ENCODE data around the gene STPG2.

The STPG2 gene

DNA sequence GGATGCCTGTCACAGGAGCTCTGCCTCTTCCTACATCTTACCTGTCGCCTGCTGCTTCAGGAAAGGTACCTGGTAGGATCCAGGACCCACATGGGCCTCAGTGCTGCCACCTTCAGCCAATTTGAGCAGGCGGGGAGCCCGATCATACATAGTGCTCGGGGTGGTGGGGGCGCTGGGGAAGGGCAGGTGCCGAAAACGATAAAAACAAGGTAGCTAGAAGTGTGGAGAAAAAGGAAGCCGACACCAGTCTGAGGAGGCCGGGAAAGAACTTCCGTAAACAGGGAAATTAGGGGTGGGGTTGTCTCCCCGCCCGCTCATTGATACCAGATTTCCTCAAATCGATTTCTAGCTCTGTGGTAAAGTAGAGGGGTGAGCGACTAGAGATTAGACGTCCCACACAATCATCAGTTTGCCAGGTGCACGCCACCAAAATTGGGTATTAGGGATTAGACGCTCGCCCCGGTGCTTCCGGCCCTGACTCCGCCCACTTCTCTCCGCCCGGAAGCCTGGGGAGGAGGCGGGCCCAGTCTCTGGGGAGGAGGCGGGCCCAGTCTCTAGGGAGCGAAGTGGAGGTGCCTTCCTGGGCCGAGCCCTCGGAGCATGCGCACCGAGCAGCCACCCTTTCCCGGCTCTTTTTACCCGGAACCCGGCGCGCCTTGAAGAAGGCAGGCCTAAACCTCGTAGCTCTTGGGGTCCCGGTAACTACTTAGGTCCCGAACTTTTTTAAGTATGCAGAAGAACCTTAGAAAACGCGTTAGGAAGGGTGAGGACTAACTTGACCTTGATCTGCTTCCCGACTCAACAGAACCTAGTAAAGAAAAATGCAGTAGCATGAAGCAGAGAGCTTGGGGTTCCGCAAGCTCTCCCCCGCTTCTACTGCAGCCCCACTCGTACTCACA lies at the start of gene STPG2:
TSS of gene STPG2 (minus strand) at position 476 of the 899 bp plus-strand sequence.
- peak; percentile 98 for DNase-seq (ENCODE audit: low spot score)

DNA sequence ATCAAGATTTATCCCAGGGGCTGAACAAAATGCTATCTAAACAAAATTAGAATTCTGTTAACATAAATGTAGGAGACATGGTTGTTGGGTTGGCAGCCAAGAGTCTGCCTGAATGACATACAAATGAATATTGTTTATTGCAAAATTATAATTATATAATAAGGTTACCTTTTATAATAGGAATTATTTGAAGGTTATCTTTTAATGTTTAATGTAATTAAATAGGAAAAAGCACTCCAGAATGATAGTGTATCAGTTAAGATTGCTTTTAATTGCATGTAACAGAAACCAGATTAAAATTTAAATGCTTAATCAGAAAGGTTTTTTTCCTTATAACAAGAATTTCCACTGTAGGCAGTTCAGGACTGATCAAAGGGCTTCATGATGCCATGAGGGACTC lies 42.0 kb upstream of the STPG2 start:
- no peak for DNase-seq (ENCODE audit: low spot score)

DNA sequence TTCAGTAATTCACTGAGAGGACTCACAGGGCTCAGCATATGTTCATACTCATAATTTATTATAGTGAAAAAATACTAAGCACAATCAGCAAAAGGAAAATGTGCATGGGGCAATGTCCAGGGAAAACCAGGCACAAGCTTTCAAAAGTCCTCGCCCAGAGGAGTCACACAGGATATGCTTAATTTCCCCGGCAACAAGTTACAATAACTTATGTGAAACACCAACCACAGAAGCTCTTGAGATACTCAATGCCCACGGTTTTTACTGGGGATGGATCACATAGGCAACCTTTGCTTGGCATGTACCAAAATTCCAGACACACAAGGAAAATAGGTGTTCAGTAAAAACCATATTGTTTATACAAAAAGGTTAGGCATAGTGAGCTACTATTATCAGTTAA lies 38.5 kb upstream of the STPG2 start:
- DNase-seq (ENCODE audit: low spot score), result peak; percentile 48

DNA sequence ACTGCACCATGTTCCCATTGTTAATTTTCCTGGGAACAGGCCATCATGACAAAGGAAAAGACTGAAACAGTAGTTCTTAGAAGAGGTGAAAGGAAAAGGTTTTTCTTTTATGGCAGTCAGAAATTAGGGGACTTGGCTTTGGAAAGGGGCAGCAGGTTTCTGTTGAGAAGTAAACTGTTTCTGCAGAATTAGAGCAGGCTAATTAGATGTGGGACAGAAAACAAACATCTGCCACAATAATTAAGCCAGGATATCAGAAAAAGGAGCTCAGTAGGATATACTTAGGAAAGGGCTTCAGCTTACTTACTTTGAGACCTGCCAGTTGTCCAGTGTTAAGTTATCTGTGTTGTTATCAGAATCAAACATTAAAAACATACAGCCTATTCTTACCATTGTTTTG lies 36.7 kb upstream of the STPG2 start:
- no peak for DNase-seq (ENCODE audit: low spot score)

DNA sequence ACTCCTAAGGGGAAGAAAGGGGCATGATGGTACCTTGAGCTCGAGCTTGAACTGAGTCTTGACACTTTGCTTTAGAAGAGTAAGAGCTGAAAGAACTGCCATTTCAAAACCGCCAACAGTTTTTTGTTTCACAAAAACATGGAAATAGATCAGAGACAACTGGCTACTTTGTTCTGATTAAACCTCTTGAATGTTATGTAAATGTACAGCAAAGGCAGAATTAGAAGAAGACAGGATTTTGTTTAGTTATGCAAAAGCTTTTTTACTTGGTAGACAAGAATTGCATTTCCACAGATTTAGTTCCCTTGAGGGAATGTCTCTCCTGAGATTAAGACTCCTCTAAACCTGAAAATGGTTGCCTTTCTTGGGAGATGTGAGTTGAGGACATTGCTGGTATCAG lies 33.3 kb upstream of the STPG2 start:
- no peak for DNase-seq (ENCODE audit: low spot score)

DNA sequence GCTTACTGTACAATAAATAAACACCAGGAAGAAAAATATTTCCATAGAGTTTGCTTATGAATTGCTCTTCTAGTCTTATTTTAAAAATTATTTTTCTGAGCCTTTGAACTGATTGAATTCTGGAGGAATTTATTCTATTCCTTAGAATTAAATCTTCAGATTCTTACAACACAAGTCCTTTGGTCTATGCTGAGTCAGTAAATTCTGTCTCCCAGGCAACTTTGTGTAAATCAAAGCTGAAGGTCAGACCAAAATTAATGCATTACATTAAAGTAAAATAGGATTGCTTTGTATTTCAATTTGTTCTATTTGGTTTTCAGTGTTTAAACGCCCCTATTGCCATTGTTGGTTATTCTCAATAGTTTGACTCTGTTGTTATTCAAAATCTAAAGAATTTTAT lies 26.8 kb upstream of the STPG2 start:
- DNase-seq (ENCODE audit: low spot score), result no peak

DNA sequence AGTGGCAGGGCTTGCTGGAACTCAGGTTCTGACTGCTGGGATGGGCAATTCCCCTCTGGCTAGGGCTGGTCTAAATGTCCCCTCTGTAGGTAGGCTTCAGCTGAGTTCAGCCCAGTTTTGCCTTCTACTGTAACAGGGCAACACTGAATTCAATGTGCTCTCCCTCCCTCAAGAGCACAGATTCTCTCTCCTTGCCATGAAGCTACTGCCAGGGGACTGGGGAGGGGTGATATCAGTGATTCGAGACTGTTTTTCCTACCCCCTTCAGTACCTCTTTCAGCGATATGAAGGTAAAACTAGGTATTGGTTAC lies 23.4 kb upstream of the STPG2 start:
- DNase-seq (ENCODE audit: low spot score), result no peak

DNA sequence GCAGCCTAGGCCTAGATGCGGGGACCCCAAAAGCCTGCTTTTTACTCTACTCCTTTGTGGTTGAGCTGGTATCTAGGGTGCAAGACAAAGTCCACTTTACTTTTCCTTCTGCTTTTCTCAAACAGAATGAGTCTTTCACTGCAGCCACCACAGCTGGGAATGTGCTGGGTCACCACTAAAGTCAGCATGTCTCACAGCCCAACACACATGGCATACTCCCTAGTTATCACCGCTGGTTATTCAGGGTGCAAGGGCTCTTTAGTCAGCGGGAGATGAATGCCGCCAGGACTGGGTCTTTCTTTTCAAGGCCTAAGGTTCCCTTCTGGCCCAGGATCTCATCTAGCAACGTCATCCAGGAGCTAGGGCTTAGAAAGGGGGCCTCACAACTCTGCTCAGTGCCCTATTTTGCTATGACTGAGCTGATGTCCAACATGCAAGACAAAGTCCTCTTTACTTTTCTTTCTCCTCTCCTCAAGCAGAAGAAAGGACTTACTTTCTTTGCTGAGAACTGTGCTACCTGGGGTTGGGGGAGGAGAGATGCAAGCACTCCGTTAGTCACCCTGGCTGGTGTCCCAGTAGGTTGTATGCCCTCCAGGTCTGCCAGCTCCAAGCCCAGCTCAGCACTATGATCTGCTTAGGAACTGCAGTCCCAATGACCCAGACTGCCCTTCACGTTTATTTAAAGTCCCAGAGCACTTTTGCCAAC lies 22.9 kb upstream of the STPG2 start:
- DNase-seq (ENCODE audit: low spot score), result no peak

DNA sequence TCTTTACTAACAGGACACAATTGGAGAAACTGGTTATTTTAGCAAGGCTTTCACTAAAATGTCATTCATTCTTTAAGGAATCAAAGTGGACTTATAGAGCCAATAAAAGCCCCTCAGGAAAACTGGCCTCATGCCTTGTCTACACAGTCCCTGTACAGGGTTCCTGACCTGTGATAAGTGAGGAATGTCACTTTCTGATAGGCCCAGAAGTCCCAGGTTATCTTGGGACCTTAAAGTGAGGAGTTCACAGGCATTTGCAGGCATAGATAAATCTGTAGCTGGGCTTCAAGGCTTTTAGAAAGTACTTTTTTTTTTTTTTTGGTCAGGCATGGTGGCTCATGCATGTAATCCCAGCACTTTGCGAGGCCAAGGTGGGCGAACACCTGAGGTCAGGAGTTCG lies 19.4 kb upstream of the STPG2 start:
- DNase-seq (ENCODE audit: low spot score), result no peak

DNA sequence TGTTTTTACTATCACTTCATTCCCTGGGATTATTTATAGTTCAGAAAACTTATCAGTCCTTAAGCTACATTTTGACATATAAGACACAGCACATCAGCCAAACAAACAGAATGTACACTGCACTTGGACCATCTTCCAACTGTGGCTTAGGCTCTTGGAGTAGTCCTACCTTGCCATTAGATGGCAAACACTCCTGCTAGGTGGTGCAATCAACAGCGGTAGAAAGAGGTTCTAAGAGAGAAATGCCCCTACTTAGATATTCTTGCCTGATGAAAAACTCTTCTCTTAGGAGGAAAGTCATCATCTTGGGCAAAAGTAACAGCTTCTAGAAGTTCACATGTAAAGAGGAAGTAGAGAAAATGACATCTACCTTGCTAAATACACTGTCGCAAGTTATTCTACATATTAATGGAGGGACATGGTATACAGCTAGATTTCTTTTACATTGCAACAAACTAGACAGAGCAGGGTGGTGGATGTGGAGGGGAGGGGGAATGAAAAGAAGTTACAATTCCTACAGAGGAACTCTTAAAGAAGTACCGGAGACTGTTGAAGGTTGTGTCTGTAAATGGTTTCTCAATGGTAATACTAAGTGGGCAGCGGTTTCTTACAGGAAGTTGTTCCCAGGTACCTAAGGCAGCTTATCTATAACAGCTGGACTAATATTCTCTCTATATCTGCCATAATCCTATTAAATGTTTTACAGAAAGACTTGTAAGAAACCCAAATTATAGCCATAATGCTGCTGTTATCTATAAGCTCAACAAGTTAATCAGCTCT lies 8.1 kb upstream of the STPG2 start:
- peak; percentile 24 for DNase-seq (ENCODE audit: low spot score)

DNA sequence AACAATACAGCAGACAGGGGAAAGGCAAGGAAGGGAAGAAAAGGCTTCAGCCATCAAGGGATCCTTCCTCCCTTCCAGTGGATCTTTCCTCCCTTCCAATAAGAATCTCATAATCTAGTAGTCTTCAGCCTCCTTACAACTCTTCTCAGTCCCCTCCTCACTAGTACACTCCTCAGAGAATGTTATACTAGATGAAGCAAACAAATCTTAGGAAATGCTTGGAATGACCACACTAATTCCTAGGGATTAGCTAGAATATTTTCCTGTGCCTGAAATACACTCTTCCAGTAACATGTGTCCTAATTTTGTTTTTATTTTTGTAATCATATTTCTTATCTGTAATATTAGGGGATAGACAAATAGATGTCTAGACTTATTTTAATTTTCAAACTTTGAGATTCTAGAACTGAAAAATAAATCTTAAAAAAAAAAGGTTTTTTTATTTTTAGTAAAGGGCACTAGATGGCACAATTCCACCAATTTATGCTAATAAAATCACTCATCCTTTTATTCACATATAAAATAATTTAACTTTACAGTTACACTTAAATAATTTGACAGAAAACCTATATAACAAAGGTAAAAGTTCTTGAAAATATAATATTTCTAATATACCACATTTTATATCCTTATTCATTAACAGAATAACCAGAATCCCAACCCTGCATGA lies 7.0 kb upstream of the STPG2 start:
- DNase-seq (ENCODE audit: low spot score), result no peak

DNA sequence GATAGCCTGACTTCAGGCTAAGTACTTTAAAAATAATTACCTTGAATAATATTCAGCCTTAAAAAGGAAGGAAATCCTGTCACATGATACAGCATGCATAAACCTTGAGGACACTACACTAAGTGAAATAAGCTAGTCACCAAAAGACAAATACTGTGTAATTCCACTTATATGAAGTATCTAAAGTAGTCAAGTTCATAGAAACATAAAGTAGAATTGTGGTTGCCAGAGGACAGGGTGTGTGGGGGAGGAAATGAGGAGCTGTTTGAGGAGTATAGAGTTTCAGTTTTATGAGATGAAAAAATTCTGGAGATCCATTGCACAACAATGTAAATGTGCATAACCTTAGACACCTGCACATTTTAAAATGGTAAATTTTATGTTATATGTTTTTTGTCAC lies 5.6 kb upstream of the STPG2 start:
- DNase-seq (ENCODE audit: low spot score), result no peak

DNA sequence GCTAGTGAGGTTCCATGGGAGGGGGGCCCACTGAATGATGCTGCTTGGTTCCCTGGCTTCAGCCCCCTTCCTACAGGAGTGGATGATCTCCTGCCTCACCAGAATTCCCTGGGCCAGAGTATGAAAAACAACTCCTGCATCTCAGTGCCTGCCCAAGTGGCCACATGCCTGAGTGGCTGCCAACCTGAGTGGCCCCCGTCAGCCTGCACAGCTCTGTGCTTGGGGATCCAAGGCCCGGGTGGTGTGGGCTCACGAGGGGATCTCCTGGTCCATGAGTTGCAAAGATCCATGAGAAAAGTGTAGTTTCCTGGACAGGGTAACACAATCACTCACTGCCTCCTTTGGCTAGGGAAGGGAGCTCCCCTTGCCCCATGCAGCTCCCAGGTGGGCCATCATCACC lies 17.1 kb downstream of the STPG2 start:
- no peak for DNase-seq (ENCODE audit: low spot score)

DNA sequence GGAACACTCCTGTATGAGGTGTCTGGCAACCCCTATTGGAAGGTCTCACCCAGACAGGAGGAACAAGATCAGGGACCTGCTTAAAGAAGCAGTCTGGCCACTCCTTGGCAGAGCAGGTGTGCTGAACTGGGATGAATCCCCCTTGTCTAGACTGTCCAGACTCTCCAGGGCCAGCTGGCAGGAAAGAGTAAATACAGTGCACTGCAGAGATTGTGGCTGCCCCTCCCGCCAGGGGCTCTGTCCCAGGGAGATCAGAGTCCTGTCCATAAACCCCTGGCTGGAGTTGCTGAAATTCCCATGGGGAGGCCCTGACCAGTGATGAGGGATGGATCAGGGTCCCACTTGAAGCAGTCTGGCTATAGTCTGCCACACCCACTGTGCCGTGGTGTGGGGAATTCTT lies 17.7 kb downstream of the STPG2 start:
- no peak for DNase-seq (ENCODE audit: low spot score)

DNA sequence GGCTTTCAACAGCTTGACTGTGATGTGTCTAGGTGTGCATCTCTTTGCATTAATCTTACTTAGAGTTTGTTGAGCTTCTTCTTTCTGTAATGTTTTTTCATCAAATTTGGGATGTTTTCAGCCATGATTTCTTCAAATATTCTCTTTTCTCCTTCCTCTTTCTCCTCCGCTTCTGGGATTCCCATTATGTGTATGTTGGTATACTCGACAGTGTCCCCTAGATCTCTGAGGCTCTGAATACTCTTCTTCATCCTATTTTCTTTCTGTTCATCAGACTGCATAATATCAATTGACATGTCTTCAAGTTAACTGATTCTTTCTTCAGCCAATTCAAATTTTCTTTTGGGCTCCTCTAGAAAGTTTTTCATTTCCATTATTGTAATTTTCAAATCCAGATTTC lies 25.9 kb downstream of the STPG2 start:
- DNase-seq (ENCODE audit: low spot score), result no peak

DNA sequence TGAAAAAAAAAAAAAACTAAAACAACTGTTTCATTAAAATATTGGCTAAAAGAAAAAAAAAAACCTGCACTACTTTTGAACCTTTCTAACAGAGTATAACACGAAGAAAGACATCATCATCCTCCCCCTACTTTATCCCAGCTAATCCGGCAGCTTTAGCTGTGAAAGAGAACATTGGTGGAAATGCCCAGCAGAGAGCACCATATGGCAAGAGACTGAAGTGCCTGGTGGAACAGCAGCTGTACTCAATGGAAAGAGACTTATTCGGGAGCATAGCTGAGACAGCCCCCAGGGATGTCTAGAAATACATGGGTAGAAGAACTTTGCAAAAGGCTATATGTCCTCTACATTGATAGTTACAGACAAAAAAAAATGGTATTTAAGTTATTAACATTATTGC lies 30.3 kb downstream of the STPG2 start:
- peak; percentile 80 for DNase-seq (ENCODE audit: low spot score)

DNA sequence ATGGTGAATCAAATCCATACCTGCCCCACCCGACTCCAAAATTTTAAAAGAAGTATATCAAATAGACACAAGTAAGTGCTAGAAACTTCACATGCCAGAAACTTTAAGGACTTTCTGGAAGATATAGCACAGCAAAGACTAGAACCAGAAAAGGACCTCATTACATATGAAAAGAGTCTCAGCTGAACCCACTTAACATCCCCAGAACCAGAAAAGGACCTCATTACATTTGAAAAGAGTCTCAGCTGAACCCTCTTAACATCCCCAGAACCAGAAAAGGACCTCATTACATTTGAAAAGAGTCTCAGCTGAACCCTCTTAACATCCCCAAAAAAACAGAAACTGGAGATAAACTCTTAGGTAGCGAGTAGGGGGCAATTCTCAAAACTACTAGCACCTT lies 32.3 kb downstream of the STPG2 start:
- no peak for DNase-seq (ENCODE audit: low spot score)

DNA sequence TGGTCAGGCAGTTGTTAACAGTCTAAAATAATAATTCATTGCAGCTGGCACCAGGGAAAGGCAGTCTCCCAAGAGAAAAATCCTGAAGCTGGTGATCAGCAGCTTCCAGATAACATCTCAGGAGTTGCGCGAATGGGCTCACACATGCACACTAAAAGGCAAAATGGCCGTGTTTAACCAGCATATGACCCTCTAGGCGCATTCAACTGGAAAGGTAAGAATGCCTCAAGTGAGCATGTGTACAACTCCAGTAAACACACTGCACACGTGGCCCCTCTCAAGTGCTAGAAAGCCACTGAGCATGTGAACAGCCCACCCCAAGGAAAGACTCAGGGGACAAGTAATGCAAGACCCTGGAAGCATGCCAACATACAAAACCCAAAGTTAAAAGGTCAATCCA lies 33.1 kb downstream of the STPG2 start:
- no peak for DNase-seq (ENCODE audit: low spot score)

DNA sequence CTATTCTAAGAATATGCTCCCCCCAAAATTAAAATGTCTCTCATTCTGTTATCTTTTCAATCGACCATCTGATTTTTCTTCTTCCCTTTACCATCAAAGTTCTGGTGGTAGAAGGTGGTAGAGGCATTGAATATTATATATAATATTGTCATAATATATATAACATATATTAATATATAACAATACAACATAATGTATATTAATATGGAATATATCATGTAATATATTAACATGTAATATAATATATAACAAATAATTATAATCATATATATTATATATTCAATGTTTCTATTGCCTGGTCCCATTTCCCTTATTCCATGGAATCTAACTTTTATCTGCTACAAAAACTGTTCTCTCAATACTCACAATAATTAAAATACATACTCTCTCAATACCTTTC lies 40.6 kb downstream of the STPG2 start:
- no peak for DNase-seq (ENCODE audit: low spot score)

DNA sequence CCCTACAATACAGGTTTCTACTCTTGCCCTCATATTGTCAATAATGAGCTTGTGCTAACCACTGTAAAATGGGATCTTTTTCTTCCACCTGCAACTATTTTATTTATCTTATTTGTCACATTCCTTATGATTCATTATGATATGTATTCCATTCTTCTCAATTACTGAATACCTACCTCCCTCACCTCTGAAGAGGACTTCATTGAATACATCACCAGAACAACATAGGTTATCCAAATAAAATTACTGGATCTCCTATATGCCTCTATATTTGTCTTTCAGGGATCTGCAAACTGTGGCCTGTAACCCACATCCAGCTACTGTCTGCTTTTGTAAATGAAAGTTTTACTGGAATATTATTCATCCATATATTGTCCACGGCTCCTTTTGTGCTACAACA lies 41.3 kb downstream of the STPG2 start:
- DNase-seq (ENCODE audit: low spot score), result no peak

DNA sequence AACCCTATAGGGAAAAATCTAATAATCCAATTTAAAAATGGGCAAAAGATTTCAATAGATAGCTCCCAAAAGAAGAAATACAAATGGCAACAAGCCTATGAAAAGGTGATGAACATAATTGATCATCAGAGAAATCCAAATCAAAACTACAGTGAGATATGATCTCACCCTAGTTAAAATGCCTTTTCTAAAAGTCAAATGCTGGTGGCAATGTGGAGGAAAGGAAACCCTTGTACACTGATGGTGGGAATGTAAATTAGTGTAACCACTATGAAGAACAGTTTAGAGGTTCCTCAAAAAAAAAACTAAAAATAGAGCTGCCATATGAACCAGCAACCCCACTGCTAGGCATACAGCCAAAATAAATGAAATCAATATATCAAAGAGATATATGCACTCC lies 44.5 kb downstream of the STPG2 start:
- DNase-seq (ENCODE audit: low spot score), result no peak

DNA sequence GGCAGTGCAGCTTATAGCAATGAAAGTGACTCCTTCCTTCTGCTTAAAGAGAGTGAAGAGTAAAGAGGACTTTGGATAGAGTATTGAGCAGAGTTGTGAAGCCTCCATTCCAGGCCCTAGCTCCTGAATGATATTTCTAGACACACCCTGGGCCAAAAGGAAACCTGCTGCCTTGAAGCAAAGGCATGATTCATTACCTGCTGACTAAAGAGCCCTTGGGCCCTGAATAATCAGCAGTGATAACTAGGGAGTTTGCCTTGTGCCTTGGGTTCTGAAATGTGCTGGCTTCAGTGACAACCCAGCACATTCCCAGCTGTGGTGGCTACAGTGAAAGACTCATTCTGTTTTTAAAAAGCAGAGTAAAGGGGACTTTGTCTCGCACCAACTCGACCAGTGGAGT lies 49.2 kb downstream of the STPG2 start:
- no peak for DNase-seq (ENCODE audit: low spot score)

DNA sequence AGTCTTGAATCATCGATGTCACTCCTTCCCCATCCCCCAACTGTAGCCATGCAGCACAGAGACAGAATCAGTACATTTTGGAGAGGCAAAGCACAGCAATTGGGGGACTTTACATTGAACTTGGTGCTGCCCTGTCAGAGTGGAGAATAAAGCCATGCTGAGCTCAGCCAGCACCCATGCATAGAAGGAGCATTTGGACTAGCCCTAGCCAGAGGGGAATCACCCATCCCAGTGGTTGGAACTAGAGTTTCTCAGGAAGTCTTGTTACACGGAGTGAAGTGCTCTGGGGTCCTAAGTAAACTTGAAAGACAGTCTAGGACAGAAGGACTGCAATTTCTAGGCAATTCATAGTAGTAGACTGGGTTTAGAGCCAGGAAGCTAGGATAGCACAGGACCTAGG lies 49.6 kb downstream of the STPG2 start:
- no peak for DNase-seq (ENCODE audit: low spot score)

All from D341Med (cell line).